ENCODE measurements around the gene WDFY4.

WDFY4 gene

GRCh38 chr10:48695636-48696534 lies 11.2 kb downstream of the WDFY4 start:
- no peak for TF ChIP-seq CTCF (IDR thresholded peaks at IDR 0.05; ENCODE audit: control insufficient read depth, extremely low read depth, insufficient read depth)
- DNase-seq (ENCODE audit: low read depth), result no peak
- H3K4me3 ChIP-seq (ENCODE audit: low read depth, low read length), result no peak overlapping the region

GRCh38 chr10:48696535-48696873 lies 11.8 kb downstream of the WDFY4 start:
- no peak for DNase-seq (ENCODE audit: low read depth)
- no peak for TF ChIP-seq CTCF (IDR thresholded peaks at IDR 0.05; ENCODE audit: control insufficient read depth, extremely low read depth, insufficient read depth)
- no peak overlapping the region for H3K4me3 ChIP-seq (ENCODE audit: low read depth, low read length)

DNA sequence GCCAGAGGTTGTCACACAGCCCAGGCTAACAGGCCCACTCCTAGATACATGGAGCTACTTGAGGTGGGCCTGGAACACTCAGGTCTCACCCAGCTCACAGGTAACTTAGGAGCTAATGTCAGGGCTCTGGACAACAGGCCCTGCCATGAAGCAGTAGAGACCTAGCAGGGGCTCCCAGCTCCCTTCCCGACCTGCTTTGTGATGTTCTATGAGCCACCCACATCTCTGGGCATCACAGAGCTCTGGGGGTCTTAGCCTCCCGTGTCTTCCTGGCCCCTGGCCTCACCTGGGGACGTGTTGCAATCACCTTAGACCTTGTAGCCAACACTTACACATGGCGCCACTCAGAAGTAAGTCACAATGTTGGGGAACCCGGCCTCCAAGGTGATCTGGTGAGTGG lies 12.4 kb downstream of the WDFY4 start:
- DNase-seq (ENCODE audit: low read depth), result no peak
- no peak overlapping the region for H3K4me3 ChIP-seq (ENCODE audit: low read depth, low read length)
- TF ChIP-seq CTCF (IDR thresholded peaks at IDR 0.05; ENCODE audit: control insufficient read depth, extremely low read depth, insufficient read depth), result no peak

GRCh38 chr10:48697821-48698764 lies 13.4 kb downstream of the WDFY4 start:
- TF ChIP-seq CTCF (IDR thresholded peaks at IDR 0.05; ENCODE audit: control insufficient read depth, extremely low read depth, insufficient read depth), result no peak
- H3K4me3 ChIP-seq (ENCODE audit: low read depth, low read length), result no peak overlapping the region
- no peak for DNase-seq (ENCODE audit: low read depth)

- no peak overlapping the region for H3K4me3 ChIP-seq (ENCODE audit: low read depth, low read length)
- DNase-seq (ENCODE audit: low read depth), result no peak
- no peak for TF ChIP-seq CTCF (IDR thresholded peaks at IDR 0.05; ENCODE audit: control insufficient read depth, extremely low read depth, insufficient read depth)
Observed at GRCh38 chr10:48699011-48699627, 14.4 kb downstream of the WDFY4 start.

- no peak for TF ChIP-seq CTCF (IDR thresholded peaks at IDR 0.05; ENCODE audit: control insufficient read depth, extremely low read depth, insufficient read depth)
- no peak for DNase-seq (ENCODE audit: low read depth)
- no peak overlapping the region for H3K4me3 ChIP-seq (ENCODE audit: low read depth, low read length)
Observed at GRCh38 chr10:48700071-48700470, 15.4 kb downstream of the WDFY4 start.

Measured in LNCaP clone FGC (cell line).